Endometrial microvascular endothelial cells (primary cell): ENCODE measurements around the gene COL23A1. TPM values are rescaled to one million over a fixed set of nuclear protein-coding genes. Genes with fewer than 3 reads are reported as not detected.

ENCODE experiments used
- in situ Hi-C: cut with HindIII; loops from 2 replicates; pipeline ENCODE4 v1.10.0; 2017; ENCODE audit warnings: low sequenced_read_pairs, low pct_unique_long_range_greater_than_20kb; ENCODE audit errors: inconsistent ontology term
- total RNA-seq: library from RNA; depleted of rRNA; stranded (reverse); fragments of >200 nt; gene quantifications from one replicate; pipeline ENCODE4 v1.2.3, GENCODE V29; 2015; ENCODE audit errors: inconsistent ontology term

The COL23A1 gene
- total RNA-seq, 1 donor from 2014 or later, result not detected

- in situ Hi-C loops, result no loop called here
Measured at GRCh38 chr5:178519804-178520203, 70.4 kb downstream of the COL23A1 start.

- in situ Hi-C loops, result no loop called here
Measured at GRCh38 chr5:178519155-178519554, 71.0 kb downstream of the COL23A1 start.

DNA sequence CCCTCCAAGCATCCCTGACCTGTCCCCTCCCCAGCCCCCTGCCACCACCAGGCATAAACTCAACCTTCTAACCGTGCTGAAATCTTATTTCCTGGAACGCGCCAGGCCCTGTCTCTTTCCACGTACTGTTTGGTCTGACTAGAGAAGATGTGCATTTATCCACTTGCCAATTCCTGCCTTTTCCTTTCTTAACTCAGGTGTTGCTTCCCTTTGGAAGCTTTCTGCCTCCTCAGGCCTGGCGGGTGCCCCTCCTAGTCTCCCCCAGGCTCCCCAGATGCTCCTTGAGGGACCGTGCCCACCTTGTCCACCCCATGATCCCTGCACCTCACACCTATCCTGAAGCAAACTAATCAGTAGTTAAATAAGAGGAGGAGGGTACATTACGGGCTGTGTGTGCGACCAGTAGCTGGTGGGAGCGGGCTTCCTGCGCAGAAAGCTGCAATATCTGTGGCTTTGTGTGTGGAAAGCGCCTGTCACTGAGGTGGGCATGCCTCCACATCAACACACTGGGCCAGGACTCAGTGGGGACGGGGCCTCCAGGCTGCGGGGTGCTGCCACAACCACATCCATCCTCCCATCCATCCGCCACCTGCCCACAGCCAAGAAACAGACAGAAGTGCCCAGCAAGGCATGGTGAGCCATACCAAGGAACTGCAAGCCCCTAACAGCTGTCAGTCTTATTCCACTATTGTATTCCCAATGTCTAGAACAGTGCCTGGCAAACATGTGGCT is 73.5 kb downstream of the COL23A1 start:
- in situ Hi-C loops, result no loop called here

DNA sequence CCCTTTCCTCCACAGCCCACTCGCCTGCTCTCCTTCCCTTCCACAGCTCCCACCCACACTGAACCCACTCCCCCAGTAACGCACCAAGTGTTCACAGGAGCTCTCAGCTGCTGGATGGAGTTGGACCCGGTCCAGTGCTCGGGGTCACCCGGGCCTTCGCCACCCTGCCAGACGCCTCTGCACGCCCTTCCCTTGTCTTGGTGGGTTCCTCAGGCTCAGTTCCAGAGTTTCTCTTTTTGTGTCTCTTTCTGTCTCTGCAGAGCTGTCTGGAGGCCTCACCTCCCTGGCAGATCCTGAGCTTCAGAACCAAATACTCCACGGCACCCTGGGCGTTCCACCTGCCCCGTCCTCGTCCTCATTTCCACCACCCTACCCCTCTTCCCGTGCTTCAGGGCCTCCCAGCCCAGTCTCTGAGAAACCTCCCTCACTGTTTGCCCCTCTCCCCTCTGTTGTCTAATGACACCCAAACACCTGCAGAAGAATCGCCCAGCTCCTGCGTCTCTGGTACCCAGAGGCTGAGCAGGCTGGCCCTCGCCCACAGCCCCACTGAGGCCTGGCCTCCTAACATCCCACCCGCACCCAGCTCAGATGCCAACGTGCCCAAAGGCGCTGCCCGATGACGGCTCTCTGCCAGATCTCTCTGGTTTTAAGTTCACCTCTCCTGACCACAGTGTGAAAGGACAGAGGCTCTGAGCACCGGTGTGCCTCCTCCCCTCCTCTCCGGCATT is 74.3 kb downstream of the COL23A1 start:
- in situ Hi-C loops, result no loop called here

DNA sequence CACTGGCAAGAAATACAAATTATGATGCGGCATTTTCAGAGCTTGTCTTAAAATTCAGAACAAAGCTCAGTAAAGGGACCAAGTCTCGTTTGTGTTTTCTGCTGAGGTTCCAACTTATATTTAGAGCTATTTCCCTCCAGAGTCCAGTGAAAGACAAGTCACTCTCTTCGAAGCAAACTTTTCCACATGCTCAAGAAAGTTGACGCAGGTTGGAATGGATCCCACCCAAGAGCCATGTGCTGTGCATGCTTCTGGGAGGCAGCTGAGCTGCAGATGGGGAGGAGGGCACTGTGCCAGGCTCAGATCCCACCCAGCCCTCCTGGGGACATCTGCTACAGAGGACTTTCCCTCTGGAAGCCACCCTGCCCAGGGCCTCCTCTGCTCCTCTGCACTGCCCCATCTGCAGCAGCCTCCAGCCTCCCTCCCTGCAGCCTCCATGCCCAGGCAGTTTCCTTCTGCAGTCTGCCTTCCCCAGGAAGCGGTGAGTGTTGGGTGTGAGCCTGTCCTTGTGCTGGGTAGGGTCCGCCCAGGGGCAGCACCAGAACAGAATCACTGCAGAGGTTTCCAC is 75.3 kb downstream of the COL23A1 start:
- in situ Hi-C loops, result no loop called here

DNA sequence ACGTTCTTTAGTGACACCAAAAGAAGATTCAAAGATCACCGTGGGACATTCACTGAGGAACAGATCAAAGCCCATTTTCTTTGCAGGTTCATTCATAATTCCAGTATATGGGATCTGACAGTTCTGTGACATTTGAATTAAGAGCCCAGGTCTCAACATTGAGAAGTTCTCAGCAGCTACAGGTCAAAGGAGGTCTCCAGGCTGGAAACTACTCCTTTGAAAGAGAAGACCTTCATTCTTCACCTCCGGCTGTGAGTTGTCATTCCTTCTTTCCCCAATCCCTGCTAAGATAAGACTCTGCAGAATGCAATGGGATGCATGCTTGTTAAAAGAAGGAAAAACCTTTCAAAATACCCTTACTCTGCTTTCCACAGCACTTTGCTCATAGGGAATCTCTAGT is 79.0 kb downstream of the COL23A1 start:
- in situ Hi-C loops, result no loop called here

DNA sequence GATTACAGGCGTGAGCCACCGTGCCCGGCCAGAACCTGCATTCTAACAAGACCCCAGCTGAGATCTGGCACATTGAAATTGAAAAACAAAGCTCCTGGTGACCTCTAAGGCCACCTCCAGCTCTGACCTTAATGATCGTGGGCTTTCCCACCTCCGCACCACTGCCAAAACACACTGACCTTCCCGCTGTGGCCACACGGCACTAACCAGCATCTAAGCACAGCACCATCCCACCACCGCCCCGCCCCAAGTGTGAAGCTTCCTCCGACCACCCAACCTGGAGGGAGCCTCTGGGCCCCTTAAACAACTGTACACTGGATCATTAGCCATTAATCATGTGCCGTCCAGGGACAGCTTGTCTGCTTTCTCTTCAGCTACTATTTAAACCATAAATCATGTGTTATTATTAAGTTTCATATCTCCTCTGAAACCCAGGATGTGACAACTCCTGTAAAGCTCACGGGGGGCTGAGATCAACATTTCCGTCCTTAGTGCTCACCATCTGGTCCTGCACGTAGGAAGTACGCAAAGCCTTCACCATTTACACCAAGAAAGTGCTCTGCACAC is 80.6 kb downstream of the COL23A1 start:
- in situ Hi-C loops, result no loop called here

GRCh38 chr5:178507151-178507932 is 82.9 kb downstream of the COL23A1 start:
- in situ Hi-C loops, result no loop called here

GRCh38 chr5:178505639-178506407 is 84.4 kb downstream of the COL23A1 start:
- in situ Hi-C loops, result no loop called here

DNA sequence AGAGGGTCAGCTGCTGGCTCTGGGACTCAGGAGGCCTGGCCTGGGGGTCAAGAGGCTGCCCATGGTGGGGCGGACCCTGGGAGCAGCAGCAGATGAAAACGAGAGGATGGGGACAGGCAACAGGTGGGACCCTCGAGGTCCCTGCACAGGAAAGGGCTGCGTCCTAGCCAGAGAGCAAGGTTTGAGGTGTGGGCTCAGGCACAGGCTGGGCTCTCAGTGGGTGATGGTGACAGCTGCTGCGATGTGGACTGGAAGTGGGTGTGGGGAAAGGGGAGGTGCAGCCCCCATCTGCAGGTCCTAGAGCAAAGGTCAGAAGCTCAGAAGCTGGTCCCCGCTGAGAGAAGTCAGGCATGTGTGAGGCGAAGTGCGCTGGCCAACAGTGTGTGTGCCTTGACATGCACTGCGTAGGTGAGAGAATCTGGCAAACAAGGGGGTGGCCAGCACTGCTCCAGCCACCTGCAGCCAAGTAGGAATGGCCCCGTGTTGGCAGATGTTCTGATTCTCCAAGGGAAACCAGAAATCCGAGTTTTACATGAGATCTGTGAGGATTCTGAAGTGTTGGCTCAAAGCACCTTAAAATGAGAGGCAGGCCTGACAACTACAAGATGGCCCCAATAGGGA is 85.7 kb downstream of the COL23A1 start:
- in situ Hi-C loops, result no loop called here

DNA sequence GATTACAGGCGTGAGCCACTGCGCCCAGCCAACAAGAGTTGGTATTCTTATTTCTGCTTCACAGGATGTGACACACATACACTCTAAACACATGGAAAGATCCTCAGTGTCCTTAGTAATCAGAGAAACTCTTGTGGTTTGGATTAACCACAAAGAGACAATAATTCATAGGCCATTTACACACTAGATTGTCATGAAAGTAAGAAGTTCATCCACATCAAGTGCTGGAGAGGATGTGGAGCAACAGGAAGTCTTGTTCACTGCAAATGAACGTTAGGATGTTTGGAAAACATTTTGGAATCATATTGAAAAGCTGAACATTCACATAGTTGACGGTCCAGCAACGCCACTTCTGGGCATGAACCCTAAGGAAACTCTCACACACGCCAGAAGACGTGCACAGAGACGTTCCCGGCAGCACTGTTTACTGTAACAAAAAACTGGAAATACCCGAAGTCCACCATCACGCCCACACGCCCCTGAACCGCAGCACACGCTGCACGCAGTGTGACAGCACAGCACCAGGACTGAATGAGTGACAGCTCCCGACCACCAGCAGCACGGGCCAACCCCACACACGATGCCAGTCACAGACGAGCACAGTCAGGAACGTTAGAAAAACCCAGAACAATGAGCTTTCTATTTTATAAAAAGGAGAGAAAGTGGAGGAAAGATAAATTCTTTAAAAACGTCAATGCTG is 87.6 kb downstream of the COL23A1 start:
- in situ Hi-C loops, result no loop called here

DNA sequence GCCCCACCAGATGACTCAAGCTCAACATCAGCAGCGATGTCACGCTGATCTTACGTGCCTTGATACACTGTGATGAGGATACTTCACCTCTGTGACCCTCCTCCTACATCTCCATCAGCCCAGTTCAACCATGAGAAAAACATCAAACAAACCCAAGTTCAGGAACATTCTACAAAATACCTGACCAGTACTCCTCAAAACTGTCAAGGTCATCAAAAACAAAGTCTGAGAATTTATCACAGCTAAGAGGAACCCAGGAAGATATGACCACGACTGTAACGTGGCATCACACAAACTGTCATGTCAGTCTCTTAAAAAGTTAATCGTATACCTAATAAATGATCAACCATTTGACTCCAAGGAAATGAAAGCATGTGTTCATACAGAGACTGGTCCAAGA is 90.8 kb downstream of the COL23A1 start:
- in situ Hi-C loops, result no loop called here

- in situ Hi-C loops, result no loop called here
Measured at GRCh38 chr5:178496642-178497041, 93.6 kb downstream of the COL23A1 start.

GRCh38 chr5:178496214-178496613 is 94.0 kb downstream of the COL23A1 start:
- in situ Hi-C loops, result no loop called here

GRCh38 chr5:178495706-178496105 is 94.5 kb downstream of the COL23A1 start:
- in situ Hi-C loops, result no loop called here

DNA sequence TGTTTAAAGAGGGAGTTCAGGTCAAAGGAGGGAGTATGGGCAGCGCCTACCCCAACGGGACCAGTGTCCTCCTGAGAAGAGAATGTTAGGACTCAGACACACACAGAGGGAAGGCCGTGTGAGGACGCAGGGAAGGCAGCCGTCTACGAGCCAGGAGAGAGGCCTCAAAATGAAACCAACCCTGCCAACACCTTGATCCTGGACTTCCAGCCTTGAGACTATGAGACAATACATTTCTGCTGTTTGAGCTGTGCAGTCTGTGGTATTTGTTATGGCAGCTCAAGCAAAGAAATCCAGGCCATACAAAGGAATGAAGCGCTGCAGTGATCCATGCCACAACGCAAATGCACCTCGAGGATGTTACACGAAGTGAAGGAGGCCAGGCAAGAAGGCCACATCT is 97.9 kb downstream of the COL23A1 start:
- in situ Hi-C loops, result no loop called here

- in situ Hi-C loops, result no loop called here
Measured at GRCh38 chr5:178490935-178491652, 99.1 kb downstream of the COL23A1 start.
